ENCODE results near the gene GP1BA.
A peak's percentile ranks its signal among the peaks of the same experiment; 100 is the strongest.

Gene GP1BA

GRCh38 chr17:4949321-4950074 lies 17.4 kb downstream of the GP1BA start:
- ChIA-PET CTCF (interaction anchor here (1.6 kb wide), 1 partner anchor 38 kb away, joined by 4 read pairs; the partner anchor contains the start of gene CAMTA2), POLR2A (interaction anchor here (1.5 to 6.9 kb wide), 4 partner anchors 8 to 17 kb away, joined by 5 to 119 read pairs (median 80); partner anchors contain the start of genes RNF167, SLC25A11 and SPAG7)
- TF ChIP-seq CTCF (IDR thresholded peaks at IDR 0.05; ENCODE audit: insufficient read depth, low read length, missing control alignments), result no peak
- DNase-seq (ENCODE audit: low read depth, low spot score), result no peak
- H3K4me3 ChIP-seq (ENCODE audit: low read depth, low read length), result peak overlapping the region; percentile 99

GRCh38 chr17:4950075-4950745 lies 18.1 kb downstream of the GP1BA start:
- DNase-seq (ENCODE audit: low read depth, low spot score), result no peak

GRCh38 chr17:4950746-4951204 lies 18.7 kb downstream of the GP1BA start, which contains the start of gene ENO3:
TSS of gene ENO3 (plus strand) at chr17:4951119. CDS start at chr17:4951830, 711 bp downstream.
- no peak for TF ChIP-seq CTCF (IDR thresholded peaks at IDR 0.05; ENCODE audit: insufficient read depth, low read length, missing control alignments)
- POLR2A ChIA-PET, result interaction anchor here (6.2 to 6.6 kb wide), 2 partner anchors 10 to 15 kb away, joined by 49 to 112 read pairs; partner anchors contain the start of genes RNF167, SLC25A11 and SPAG7
- peak within 1 kb of the TSS; percentile 48 for H3K4me3 ChIP-seq (ENCODE audit: low read depth, low read length)
- CTCF ChIA-PET, result interaction anchor here (2.4 kb wide), 1 partner anchor 16 kb away, joined by 11 read pairs; the partner anchor contains the start of gene SPAG7
- no peak for DNase-seq (ENCODE audit: low read depth, low spot score)

More at GRCh38 chr17:4950075-4950745, 18.1 kb downstream of the GP1BA start:
- POLR2A ChIA-PET, result interaction anchor here (6.2 to 6.6 kb wide), 2 partner anchors 10 to 15 kb away, joined by 49 to 112 read pairs; partner anchors contain the start of genes RNF167, SLC25A11 and SPAG7
- H3K4me3 ChIP-seq (ENCODE audit: low read depth, low read length), result peak overlapping the region; percentile 48
- CTCF ChIA-PET, result interaction anchor here (2.4 kb wide), 1 partner anchor 17 kb away, joined by 11 read pairs; the partner anchor contains the start of gene SPAG7
- TF ChIP-seq CTCF (IDR thresholded peaks at IDR 0.05; ENCODE audit: insufficient read depth, low read length, missing control alignments), result no peak

- no peak for TF ChIP-seq CTCF (IDR thresholded peaks at IDR 0.05; ENCODE audit: insufficient read depth, low read length, missing control alignments)
- ChIA-PET POLR2A (interaction anchor here (6.2 to 6.6 kb wide), 2 partner anchors 11 to 14 kb away, joined by 49 to 112 read pairs; partner anchors contain the start of genes RNF167, SLC25A11 and SPAG7), CTCF (interaction anchor here (0.9 to 2.4 kb wide), 3 partner anchors 15 to 109 kb away, joined by 3 to 11 read pairs (median 4); partner anchors contain the start of gene SPAG7)
- no peak overlapping the region for H3K4me3 ChIP-seq (ENCODE audit: low read depth, low read length)
- no peak for DNase-seq (ENCODE audit: low read depth, low spot score)
Observed at GRCh38 chr17:4951486-4951885, 19.4 kb downstream of the GP1BA start.

- no peak overlapping the region for H3K4me3 ChIP-seq (ENCODE audit: low read depth, low read length)
- POLR2A ChIA-PET, result interaction anchor here (0.5 to 6.6 kb wide), 4 partner anchors 11 to 26 kb away, joined by 3 to 112 read pairs (median 26); partner anchors contain the start of genes RNF167, SLC25A11 and SPAG7
Observed at GRCh38 chr17:4953451-4953961, 21.4 kb downstream of the GP1BA start.

More at GRCh38 chr17:4953451-4953961, 21.4 kb downstream of the GP1BA start:
- no peak for TF ChIP-seq CTCF (IDR thresholded peaks at IDR 0.05; ENCODE audit: insufficient read depth, low read length, missing control alignments)
- CTCF ChIA-PET, result interaction anchor here (1.0 to 2.2 kb wide), 3 partner anchors 10 to 33 kb away, joined by 4 to 8 read pairs (median 4); no protein-coding TSS in a partner anchor
- DNase-seq (ENCODE audit: low read depth, low spot score), result no peak

All from AG04449 (cell line).